Erythroblast (primary cell): ENCODE data around the gene OR8B3.
"Not testable (repeated sequence)": the region's sequence is repeated elsewhere in the genome, so short reads cannot be mapped to it uniquely, and the experiment has no call there.

Source experiments
- GATA1 ChIP-seq: IDR thresholded peaks from 2 replicates; pipeline ENCODE4 v1.6.1; 2011; ENCODE audit warnings: low read depth, mild to moderate bottlenecking, control low read depth, low read length, moderate library complexity
- POLR2A ChIP-seq: IDR thresholded peaks from 2 replicates; pipeline ENCODE4 v1.6.1; 2011; ENCODE audit warnings: mild to moderate bottlenecking, low read length

DNA sequence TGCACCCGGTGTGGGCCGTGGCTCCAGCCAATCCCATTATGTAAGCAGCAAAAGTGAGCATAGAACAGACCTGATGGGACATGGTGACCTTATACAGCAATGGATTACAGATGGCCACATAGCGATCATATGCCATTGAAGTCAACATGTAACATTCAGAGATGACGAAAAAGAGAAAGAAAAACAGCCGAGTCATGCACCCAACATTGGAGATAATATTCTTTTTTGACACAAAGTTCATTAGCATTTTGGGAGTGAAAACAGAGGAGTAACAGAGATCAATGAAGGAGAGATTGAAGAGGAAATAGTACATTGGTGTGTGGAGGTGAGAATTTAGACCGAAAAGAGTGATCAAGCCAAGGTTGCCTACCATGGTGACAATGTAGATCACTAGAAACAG lies 16.0 kb downstream of the OR8B3 start:
- not testable (repeated sequence) for TF ChIP-seq POLR2A, GATA1
